Suprapubic skin (tissue), 4 donors: ENCODE data around the gene CDKN1A. TPM values are rescaled to one million over a fixed set of nuclear protein-coding genes. Genes with fewer than 3 reads are reported as not detected.

Experiments used
- DNase-seq, 2 donors: peaks; one replicate each; pipeline ENCODE4 v3.0.0-alpha.2; 2019; ENCODE audit warnings: low spot score in 2 of 2
- H3K27ac ChIP-seq: fragments of 200-600 bp; sonication (generic); one replicate; pipeline ENCODE4 v1.5.1; 2019
- H3K27me3 ChIP-seq: fragments of 200-600 bp; sonication (generic); one replicate; pipeline ENCODE4 v1.5.1; 2019
- H3K36me3 ChIP-seq: fragments of 200-600 bp; sonication (generic); one replicate; pipeline ENCODE4 v1.5.1; 2019
- H3K4me1 ChIP-seq: fragments of 200-600 bp; sonication (generic); one replicate; pipeline ENCODE4 v1.5.1; 2019
- H3K4me3 ChIP-seq: fragments of 200-600 bp; sonication (generic); one replicate; pipeline ENCODE4 v1.5.1; 2019; ENCODE audit warnings: mild to moderate bottlenecking
- H3K9me3 ChIP-seq: fragments of 200-600 bp; sonication (generic); one replicate; pipeline ENCODE4 v1.5.1; 2019
- CTCF ChIP-seq, 2 donors: fragments of 200-600 bp in 1 of 2; fragments of 450-650 bp in 1 of 2; sonication (generic) in 1 of 2; IDR thresholded peaks; one replicate each; pipeline ENCODE4 v1.5.1; 2016 to 2019; ENCODE audit warnings: antibody characterized with exemption in 2 of 2, mild to moderate bottlenecking in 1 of 2, moderate library complexity in 1 of 2
- EP300 ChIP-seq: sonication (generic); formaldehyde crosslinking; IDR thresholded peaks from one replicate; pipeline ENCODE4 v1.6.1; 2017; ENCODE audit warnings: antibody characterized with exemption
- POLR2A ChIP-seq, 2 donors: fragments of 450-650 bp; IDR thresholded peaks; one replicate each; pipeline ENCODE4 v1.6.1; 2017; ENCODE audit warnings: antibody characterized with exemption in 2 of 2, mild to moderate bottlenecking in 2 of 2, moderate library complexity in 2 of 2
- POLR2AphosphoS5 ChIP-seq, 3 donors: sonication (generic); formaldehyde crosslinking; IDR thresholded peaks; one replicate each; pipeline ENCODE4 v1.6.1; 2017; ENCODE audit warnings: antibody characterized with exemption in 3 of 3
- WGBS: methylation state at CpG from one replicate; pipeline ENCODE4 v1.1.5; 2018; 5-methylcytosine and 5-hydroxymethylcytosine counted together
- total RNA-seq, 4 donors: library from RNA; depleted of rRNA; stranded (reverse); fragments of >200 nt; gene quantifications; one replicate each; pipeline ENCODE4 v1.1.0, GENCODE V29; 2016

CDKN1A gene
- total RNA-seq, 4 donors from 2014 or later: 138 to 315 (median 207) TPM

GRCh38 chr6:36663504-36664446 lies 14.7 kb upstream of the CDKN1A start:
- H3K4me3 ChIP-seq: no peak overlapping the region
- no peak overlapping the region for H3K27ac ChIP-seq
- H3K4me1 ChIP-seq: peaks cover 59% of the 10 kb centered on the region
- no peak for DNase-seq
- H3K27me3 ChIP-seq: no peaks in the 10 kb centered on the region
- TF ChIP-seq POLR2AphosphoS5 (IDR thresholded peaks at IDR 0.05) (no peak), EP300 (no peak), POLR2A (IDR thresholded peaks at IDR 0.05) (no peak), CTCF (IDR thresholded peaks at IDR 0.05) (no peak)
- WGBS: 55% methylated on average over 4 of the region's 4 CpGs
- H3K36me3 ChIP-seq: no peaks in the 10 kb centered on the region
- no peaks in the 10 kb centered on the region for H3K9me3 ChIP-seq

- no peak overlapping the region for H3K27ac ChIP-seq
- H3K36me3 ChIP-seq: no peaks in the 10 kb centered on the region
- no peak overlapping the region for H3K4me3 ChIP-seq
- peaks cover 51% of the 10 kb centered on the region for H3K4me1 ChIP-seq
- H3K27me3 ChIP-seq: no peaks in the 10 kb centered on the region
- TF ChIP-seq CTCF (IDR thresholded peaks at IDR 0.05) (no peak), POLR2A (IDR thresholded peaks at IDR 0.05) (no peak), EP300 (no peak), POLR2AphosphoS5 (IDR thresholded peaks at IDR 0.05) (no peak)
- WGBS: 76% methylated on average over 4 of the region's 4 CpGs
- no peak for DNase-seq
- no peaks in the 10 kb centered on the region for H3K9me3 ChIP-seq
These were observed 13.3 kb upstream of the CDKN1A start for GRCh38 chr6:36665180-36665579.

GRCh38 chr6:36666287-36666686 lies 12.2 kb upstream of the CDKN1A start:
- H3K36me3 ChIP-seq: no peaks in the 10 kb centered on the region
- TF ChIP-seq EP300 (no peak), CTCF (IDR thresholded peaks at IDR 0.05) (no peak), POLR2AphosphoS5 (IDR thresholded peaks at IDR 0.05) (no peak), POLR2A (IDR thresholded peaks at IDR 0.05) (no peak)
- peaks cover 39% of the 10 kb centered on the region for H3K4me1 ChIP-seq
- no peaks in the 10 kb centered on the region for H3K9me3 ChIP-seq
- no peak for DNase-seq
- H3K4me3 ChIP-seq: no peak overlapping the region
- no peak overlapping the region for H3K27ac ChIP-seq
- H3K27me3 ChIP-seq: no peaks in the 10 kb centered on the region
- 79% methylated on average over 2 of the region's 2 CpGs for whole genome bisulfite sequencing

- Histone ChIP-seq H3K4me1 (peaks cover 32% of the 10 kb centered on the region), H3K27ac (no peak overlapping the region), H3K27me3 (no peaks in the 10 kb centered on the region), H3K4me3 (no peak overlapping the region), H3K36me3 (no peaks in the 10 kb centered on the region), H3K9me3 (no peaks in the 10 kb centered on the region)
- WGBS: 36% methylated on average over 9 of the region's 9 CpGs
- TF ChIP-seq POLR2A (IDR thresholded peaks at IDR 0.05) (no peak), POLR2AphosphoS5 (IDR thresholded peaks at IDR 0.05) (peak in 1 of 3 donors; percentile 66)
- DNase-seq: peak; percentile 81 to 86
These were observed 11.5 kb upstream of the CDKN1A start for GRCh38 chr6:36666826-36667591.

GRCh38 chr6:36668591-36668990 lies 9.9 kb upstream of the CDKN1A start:
- no peaks in the 10 kb centered on the region for H3K36me3 ChIP-seq
- TF ChIP-seq POLR2AphosphoS5 (IDR thresholded peaks at IDR 0.05): no peak
- no peak for TF ChIP-seq EP300
- no peak for TF ChIP-seq CTCF (IDR thresholded peaks at IDR 0.05)
- no peak for TF ChIP-seq POLR2A (IDR thresholded peaks at IDR 0.05)
- H3K4me1 ChIP-seq: peaks cover 18% of the 10 kb centered on the region
- no peaks in the 10 kb centered on the region for H3K27me3 ChIP-seq
- no peaks in the 10 kb centered on the region for H3K9me3 ChIP-seq
- no peak overlapping the region for H3K27ac ChIP-seq
- no peak for DNase-seq
- 92% methylated on average over 7 of the region's 7 CpGs for WGBS
- no peak overlapping the region for H3K4me3 ChIP-seq
